Lower leg skin (tissue), 3 donors: Measurements from ENCODE around the gene HAPLN2.

ENCODE experiments used
- CTCF ChIP-seq, 3 donors: fragments of 450-650 bp; IDR thresholded peaks; one replicate each; pipeline ENCODE4 v1.5.1; 2016; ENCODE audit warnings: antibody characterized with exemption in 3 of 3, mild to moderate bottlenecking in 3 of 3, moderate library complexity in 2 of 3
- POLR2A ChIP-seq, 2 donors: fragments of 450-650 bp; IDR thresholded peaks; one replicate each; pipeline ENCODE4 v1.6.1; 2016 to 2017; ENCODE audit warnings: antibody characterized with exemption in 2 of 2, mild to moderate bottlenecking in 1 of 2, moderate library complexity in 1 of 2

- no peak for TF ChIP-seq CTCF (IDR thresholded peaks at IDR 0.05)
- TF ChIP-seq POLR2A (IDR thresholded peaks at IDR 0.05) = no peak
Observed at GRCh38 chr1:156601122-156601830, 17.9 kb upstream of the HAPLN2 start, which contains the start of gene GPATCH4.
